ENCODE measurements around the gene PHACTR2. TPM values are rescaled to one million over a fixed set of nuclear protein-coding genes. Genes with fewer than 3 reads are reported as not detected.

PHACTR2 gene
- total RNA-seq, 4 donors from 2014 or later = 71.0 to 127 (median 82.7) TPM

DNA sequence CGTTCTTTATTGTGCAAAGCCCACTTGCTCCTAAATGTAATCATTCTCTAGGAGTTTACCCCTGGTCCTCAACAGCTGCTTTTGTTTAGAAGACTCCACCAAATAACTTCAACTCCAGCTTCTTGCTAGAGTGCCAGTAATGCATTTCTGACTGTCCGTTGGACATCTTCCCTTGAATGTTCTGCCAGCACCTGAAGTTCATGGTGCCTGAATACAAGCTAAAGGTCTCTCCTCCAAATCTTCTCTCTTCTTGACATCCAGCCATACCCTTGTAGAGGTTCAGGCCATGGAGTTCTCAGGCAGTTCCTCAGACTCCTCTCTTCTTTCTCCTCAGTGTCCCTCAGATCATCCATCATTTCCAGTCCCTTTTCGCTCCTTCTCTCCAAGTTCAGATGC is 21.7 kb downstream of the PHACTR2 start:
- intact Hi-C loops (cut with DNase I) = no loop called here
- TF ChIP-seq CTCF (IDR thresholded peaks at IDR 0.05) = no peak
- TF ChIP-seq POLR2A (IDR thresholded peaks at IDR 0.05; ENCODE audit: low read depth) = no peak
- TF ChIP-seq POLR2AphosphoS5 (IDR thresholded peaks at IDR 0.05) = no peak
- TF ChIP-seq EP300 (IDR thresholded peaks at IDR 0.05) = no peak
- Histone ChIP-seq H3K36me3 (no peaks in the 10 kb centered on the region), H3K9me3 (no peaks in the 10 kb centered on the region), H3K4me1 (peaks cover 56 to 77% (median 72%) of the 10 kb centered on the region in 4 donors), H3K27me3 (no peaks in the 10 kb centered on the region), H3K27ac (replicated peaks in 1 of 4) (peak overlapping the region in 3 of 4 donors; percentile 38 to 53 (median 52)), H3K4me3 (no peak overlapping the region)
- DNase-seq (ENCODE audit: extremely low spot score) = no peak
- WGBS = 74% methylated on average over 3 of the region's 3 CpGs

- peak overlapping the region in 1 of 4 donors; percentile 18 for H3K4me3 ChIP-seq
- no peak for DNase-seq (ENCODE audit: extremely low spot score)
- TF ChIP-seq POLR2A (IDR thresholded peaks at IDR 0.05; ENCODE audit: low read depth) = no peak
- no peak for TF ChIP-seq POLR2AphosphoS5 (IDR thresholded peaks at IDR 0.05)
- no peak for TF ChIP-seq CTCF (IDR thresholded peaks at IDR 0.05)
- no peak for TF ChIP-seq EP300 (IDR thresholded peaks at IDR 0.05)
- 51% methylated on average over 8 of the region's 8 CpGs for WGBS
- no peaks in the 10 kb centered on the region for H3K36me3 ChIP-seq
- H3K9me3 ChIP-seq = no peaks in the 10 kb centered on the region
- no peaks in the 10 kb centered on the region for H3K27me3 ChIP-seq
- H3K27ac ChIP-seq (replicated peaks in 1 of 4) = peak overlapping the region in 3 of 4 donors; percentile 38 to 53 (median 52)
- H3K4me1 ChIP-seq = peaks cover 42 to 63% (median 58%) of the 10 kb centered on the region in 4 donors
- intact Hi-C loops (cut with DNase I) = no loop called here
These were observed 23.1 kb downstream of the PHACTR2 start for GRCh38 chr6:143700684-143701348.

DNA sequence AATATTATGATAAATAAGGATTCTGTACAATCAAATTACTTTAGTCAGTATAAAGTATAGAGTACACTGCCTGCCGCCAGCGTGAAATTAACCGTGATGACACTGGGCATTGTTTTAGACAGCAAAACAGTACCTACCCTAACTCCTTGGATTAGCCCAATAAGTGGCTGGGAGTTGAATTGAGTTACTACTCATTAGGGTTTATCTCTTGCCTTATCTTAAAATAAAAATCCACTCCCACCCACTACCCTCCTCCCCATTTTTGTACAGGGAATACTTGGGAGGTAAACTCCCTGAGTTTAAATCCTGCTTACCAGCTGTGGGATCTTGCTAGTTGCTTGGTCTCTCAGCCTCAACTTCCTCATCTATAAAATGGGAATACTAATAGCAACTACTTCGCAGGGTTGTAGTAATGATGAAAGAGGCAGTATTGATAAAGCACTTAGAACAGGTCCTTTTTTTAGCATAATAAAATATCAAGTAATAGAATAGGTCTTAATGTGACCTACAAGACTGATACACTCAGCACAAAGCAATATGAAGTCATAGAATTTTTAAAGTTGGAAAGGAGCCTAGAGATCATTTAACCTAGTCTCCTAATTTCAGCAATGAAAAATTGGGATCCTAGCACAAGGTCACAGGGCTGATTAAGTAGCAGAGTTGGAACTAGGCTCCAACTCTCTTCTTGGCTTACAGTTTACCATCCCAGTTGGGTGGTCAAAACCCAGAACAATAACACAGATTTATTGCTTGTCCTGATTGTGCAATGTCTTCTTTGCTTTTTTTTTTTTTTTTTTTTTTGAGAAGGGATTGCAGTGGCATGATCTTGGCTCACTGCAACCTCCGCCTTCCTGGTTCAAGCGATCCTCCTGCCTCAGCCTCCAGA is 23.8 kb downstream of the PHACTR2 start:
- H3K4me3 ChIP-seq = no peak overlapping the region
- H3K27me3 ChIP-seq = no peaks in the 10 kb centered on the region
- H3K36me3 ChIP-seq = no peaks in the 10 kb centered on the region
- DNase-seq (ENCODE audit: extremely low spot score) = no peak
- H3K9me3 ChIP-seq = no peaks in the 10 kb centered on the region
- WGBS = 80% methylated on average over 6 of the region's 6 CpGs
- intact Hi-C loops (cut with DNase I) = no loop called here
- no peak for TF ChIP-seq CTCF (IDR thresholded peaks at IDR 0.05)
- no peak for TF ChIP-seq POLR2A (IDR thresholded peaks at IDR 0.05; ENCODE audit: low read depth)
- TF ChIP-seq EP300 (IDR thresholded peaks at IDR 0.05) = no peak
- no peak for TF ChIP-seq POLR2AphosphoS5 (IDR thresholded peaks at IDR 0.05)
- peak overlapping the region; percentile 22 to 53 (median 38) for H3K27ac ChIP-seq (replicated peaks in 1 of 4)
- peaks cover 35 to 56% (median 51%) of the 10 kb centered on the region in 4 donors for H3K4me1 ChIP-seq

DNA sequence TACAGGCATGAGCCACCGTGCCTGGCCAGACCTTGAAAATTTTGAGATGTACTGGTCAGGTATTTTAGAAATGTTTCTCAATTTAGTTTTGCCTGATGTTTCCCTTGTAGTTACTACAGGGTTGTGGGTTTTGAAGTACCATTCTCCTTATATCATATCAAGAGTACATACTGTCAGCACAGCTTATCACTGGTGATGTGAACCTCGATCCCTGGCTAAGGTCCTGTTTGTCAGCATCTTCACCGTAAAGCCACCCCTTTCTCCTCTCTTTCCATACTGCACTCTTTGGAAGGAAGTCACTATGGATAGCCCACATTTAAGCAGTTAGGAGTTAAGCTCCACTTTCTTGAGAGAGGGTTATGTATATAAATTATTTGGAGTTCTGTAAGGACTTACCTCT is 27.8 kb downstream of the PHACTR2 start:
- no peak for DNase-seq (ENCODE audit: extremely low spot score)
- no peaks in the 10 kb centered on the region for H3K9me3 ChIP-seq
- H3K36me3 ChIP-seq = no peaks in the 10 kb centered on the region
- WGBS = 93% methylated on average over 3 of the region's 3 CpGs
- intact Hi-C loops (cut with DNase I) = no loop called here
- no peak overlapping the region for H3K27ac ChIP-seq (replicated peaks in 1 of 4)
- no peaks in the 10 kb centered on the region for H3K27me3 ChIP-seq
- H3K4me3 ChIP-seq = no peak overlapping the region
- TF ChIP-seq EP300 (IDR thresholded peaks at IDR 0.05) = no peak
- no peak for TF ChIP-seq POLR2AphosphoS5 (IDR thresholded peaks at IDR 0.05)
- TF ChIP-seq POLR2A (IDR thresholded peaks at IDR 0.05; ENCODE audit: low read depth) = no peak
- TF ChIP-seq CTCF (IDR thresholded peaks at IDR 0.05) = no peak
- peaks cover 14 to 23% (median 18%) of the 10 kb centered on the region in 4 donors for H3K4me1 ChIP-seq

Data from esophagus muscularis mucosa (tissue), 4 donors.